HFFc6 (cell line): Measurements from ENCODE around the gene ASPHD2. TPM values are rescaled to one million over a fixed set of nuclear protein-coding genes. Genes with fewer than 3 reads are reported as not detected.
"Not testable (repeated sequence)": the region's sequence is repeated elsewhere in the genome, so short reads cannot be mapped to it uniquely, and the experiment has no call there.

ENCODE experiments used
- DNase-seq: peaks from one replicate; pipeline ENCODE4 v3.0.0-alpha.2; 2018
- H3K27ac Mint-ChIP-seq: 2 replicates; pipeline ENCODE4 v1.8.0; 2020; ENCODE audit warnings: mild to moderate bottlenecking, mixed read lengths
- H3K27me3 Mint-ChIP-seq: 2 replicates; pipeline ENCODE4 v1.8.0; 2021; ENCODE audit warnings: mild to moderate bottlenecking, moderate library complexity, mixed read lengths; ENCODE audit not compliant: insufficient read depth
- H3K36me3 Mint-ChIP-seq: 2 replicates; pipeline ENCODE4 v1.8.0; 2021; ENCODE audit warnings: low read depth, mixed read lengths
- H3K4me1 Mint-ChIP-seq: 2 replicates; pipeline ENCODE4 v1.8.0; 2020; ENCODE audit warnings: low read depth, mixed read lengths
- H3K4me3 Mint-ChIP-seq: 2 replicates; pipeline ENCODE4 v1.8.0; 2020; ENCODE audit warnings: mild to moderate bottlenecking, moderate library complexity, mixed read lengths
- H3K9me3 Mint-ChIP-seq: 2 replicates; pipeline ENCODE4 v1.8.0; 2020; ENCODE audit warnings: mild to moderate bottlenecking, mixed read lengths
- CTCF ChIP-seq: fragments of 200-600 bp; sonication (generic); IDR thresholded peaks from 2 replicates; pipeline ENCODE4 v1.5.0; 2021; ENCODE audit warnings: antibody characterized with exemption, mild to moderate bottlenecking
- total RNA-seq, 6 experiments: library from RNA; stranded (reverse); fragmentation: NEBNext Ultra II Directional; extraction: Animal tissue kit (Norgen Biotek cat#: 25700); gene quantifications; 2 replicates in 1 of 6; 3 replicates in 5 of 6; pipeline ENCODE4 v1.2.3, GENCODE V29; 2021

Gene ASPHD2
- total RNA-seq, 6 experiments from 2014 or later: 0.85 to 2.3 (median 1.3) TPM

GRCh38 chr22:26398741-26399153 is 30.3 kb upstream of the ASPHD2 start:
- H3K4me1 Mint-ChIP-seq: peaks cover 6% of the 10 kb centered on the region
- peaks cover 28% of the 10 kb centered on the region for H3K27me3 Mint-ChIP-seq
- peak; percentile 82 for TF ChIP-seq CTCF
- no peaks in the 10 kb centered on the region for H3K36me3 Mint-ChIP-seq
- H3K4me3 Mint-ChIP-seq: no peak overlapping the region
- DNase-seq: peak; percentile 69
- H3K27ac Mint-ChIP-seq: no peak overlapping the region
- no peaks in the 10 kb centered on the region for H3K9me3 Mint-ChIP-seq

- H3K9me3 Mint-ChIP-seq: no peaks in the 10 kb centered on the region
- no peak for TF ChIP-seq CTCF
- no peaks in the 10 kb centered on the region for H3K36me3 Mint-ChIP-seq
- no peak overlapping the region for H3K27ac Mint-ChIP-seq
- H3K27me3 Mint-ChIP-seq: peaks cover 23% of the 10 kb centered on the region
- H3K4me1 Mint-ChIP-seq: peaks cover 11% of the 10 kb centered on the region
- H3K4me3 Mint-ChIP-seq: no peak overlapping the region
- no peak for DNase-seq
Observed at GRCh38 chr22:26399289-26399688, 29.8 kb upstream of the ASPHD2 start.

- H3K9me3 Mint-ChIP-seq: no peaks in the 10 kb centered on the region
- DNase-seq: no peak
- no peak for TF ChIP-seq CTCF
- peaks cover 14% of the 10 kb centered on the region for H3K27me3 Mint-ChIP-seq
- H3K4me3 Mint-ChIP-seq: no peak overlapping the region
- H3K36me3 Mint-ChIP-seq: no peaks in the 10 kb centered on the region
- no peak overlapping the region for H3K27ac Mint-ChIP-seq
- H3K4me1 Mint-ChIP-seq: peaks cover 20% of the 10 kb centered on the region
Observed at GRCh38 chr22:26401726-26402125, 27.3 kb upstream of the ASPHD2 start.

- DNase-seq: no peak
- Mint-ChIP-seq H3K4me3 (0 out of 2 replicates have a peak overlapping the region, but pooled peaks have one; percentile 14), H3K9me3 (no peaks in the 10 kb centered on the region), H3K27ac (no peak overlapping the region), H3K4me1 (peaks cover 14% of the 10 kb centered on the region), H3K36me3 (no peaks in the 10 kb centered on the region), H3K27me3 (peaks cover 27% of the 10 kb centered on the region)
- no peak for TF ChIP-seq CTCF
Observed at GRCh38 chr22:26404851-26405421, 24.1 kb upstream of the ASPHD2 start.

- Mint-ChIP-seq H3K9me3 (no peaks in the 10 kb centered on the region), H3K27me3 (peaks cover 29% of the 10 kb centered on the region), H3K36me3 (no peaks in the 10 kb centered on the region), H3K4me3 (no peak overlapping the region), H3K4me1 (peaks cover 14% of the 10 kb centered on the region), H3K27ac (no peak overlapping the region)
- no peak for TF ChIP-seq CTCF
- no peak for DNase-seq
Observed at GRCh38 chr22:26406118-26406517, 22.9 kb upstream of the ASPHD2 start.

GRCh38 chr22:26408562-26409220 is 20.4 kb upstream of the ASPHD2 start:
- peaks cover 20% of the 10 kb centered on the region for H3K4me1 Mint-ChIP-seq
- not testable (repeated sequence) for H3K36me3 Mint-ChIP-seq, H3K4me3 Mint-ChIP-seq, H3K9me3 Mint-ChIP-seq, DNase-seq, H3K27ac Mint-ChIP-seq
- peaks cover 20% of the 10 kb centered on the region for H3K27me3 Mint-ChIP-seq
